Endodermal cell (in vitro differentiated cells): ENCODE results near the gene SFTPB. TPM values are rescaled to one million over a fixed set of nuclear protein-coding genes. Genes with fewer than 3 reads are reported as not detected.

Experiments used
- DNase-seq: peaks from one replicate; pipeline ENCODE4 v3.0.0-alpha.2; 2017
- H3K27ac ChIP-seq: 2 replicates; pipeline ENCODE4 v1.5.1; 2013; ENCODE audit warnings: mild to moderate bottlenecking, low read depth, low read length, moderate library complexity
- H3K27me3 ChIP-seq: 2 replicates; pipeline ENCODE4 v1.6.1; 2013; ENCODE audit warnings: mild to moderate bottlenecking, low read length, moderate library complexity; ENCODE audit not compliant: insufficient read depth, control insufficient read depth, poor library complexity, severe bottlenecking
- H3K36me3 ChIP-seq: 2 replicates; pipeline ENCODE4 v1.7.0; 2013; ENCODE audit warnings: mild to moderate bottlenecking, low read length, moderate library complexity; ENCODE audit not compliant: control insufficient read depth, insufficient read depth
- H3K4me1 ChIP-seq: one replicate; pipeline ENCODE4 v1.7.0; 2013; ENCODE audit warnings: low read length; ENCODE audit not compliant: control insufficient read depth, insufficient read depth
- H3K4me3 ChIP-seq: 2 replicates; pipeline ENCODE4 v1.5.1; 2013; ENCODE audit warnings: mild to moderate bottlenecking, low read length, moderate library complexity
- H3K9ac ChIP-seq: 2 replicates; pipeline ENCODE4 v1.6.1; 2013; ENCODE audit warnings: mild to moderate bottlenecking, low read length, moderate library complexity; ENCODE audit not compliant: poor library complexity, severe bottlenecking; ENCODE audit errors: extremely low read depth
- H3K9me3 ChIP-seq: 2 replicates; pipeline ENCODE4 v1.6.1; 2013; ENCODE audit warnings: mild to moderate bottlenecking, low read length, moderate library complexity; ENCODE audit not compliant: control insufficient read depth
- H3K27ac Mint-ChIP-seq: 2 replicates; pipeline ENCODE4 v1.8.0; 2020; ENCODE audit warnings: mixed read lengths
- H3K27me3 Mint-ChIP-seq: 2 replicates; pipeline ENCODE4 v1.8.0; 2021; ENCODE audit warnings: mild to moderate bottlenecking, mixed read lengths; ENCODE audit not compliant: insufficient read depth
- H3K36me3 Mint-ChIP-seq: 2 replicates; pipeline ENCODE4 v1.8.0; 2020; ENCODE audit warnings: low read depth, mixed read lengths
- H3K4me1 Mint-ChIP-seq: 2 replicates; pipeline ENCODE4 v1.8.0; 2020; ENCODE audit warnings: mixed read lengths
- H3K4me3 Mint-ChIP-seq: 2 replicates; pipeline ENCODE4 v1.8.0; 2020; ENCODE audit warnings: mild to moderate bottlenecking, moderate library complexity, mixed read lengths
- H3K9me3 Mint-ChIP-seq: 2 replicates; pipeline ENCODE4 v1.8.0; 2020; ENCODE audit warnings: mild to moderate bottlenecking, mixed read lengths
- CTCF ChIP-seq: fragments of 200-600 bp; sonication (generic); conservative IDR thresholded peaks from 2 replicates; pipeline ENCODE4 v1.5.0; 2021; ENCODE audit warnings: antibody characterized with exemption, mild to moderate bottlenecking
- WGBS, 2 experiments: methylation state at CpG; one replicate each; pipeline versions ENCODE4 v1.1.5 to v1.1.7; 2013; ENCODE audit warnings: missing lambda C conversion rate in 2 of 2, mixed read lengths in 1 of 2; ENCODE audit not compliant: insufficient coverage in 1 of 2, insufficient read length in 1 of 2; 5-methylcytosine and 5-hydroxymethylcytosine counted together
- total RNA-seq, 2 donors: library from RNA; stranded (reverse); fragmentation: NEBNext Ultra II Directional in 1 of 2; extraction: Animal tissue kit (Norgen Biotek cat#: 25700) in 1 of 2; gene quantifications; 2 replicates in 1 of 2; 3 replicates in 1 of 2; pipeline ENCODE4 v1.2.1, GENCODE V29; 2021

SFTPB gene
- total RNA-seq, 2 donors from 2014 or later, result not detected

- Mint-ChIP-seq H3K9me3 (no peaks in the 10 kb centered on the region), H3K36me3 (no peaks in the 10 kb centered on the region), H3K4me1 (peaks cover 11% of the 10 kb centered on the region), H3K27me3 (peaks cover 55% of the 10 kb centered on the region), H3K27ac (no peak overlapping the region), H3K4me3 (no peak overlapping the region)
- H3K27me3 ChIP-seq, result peaks cover 46% of the 10 kb centered on the region
- no peak overlapping the region for H3K9ac ChIP-seq
- no peaks in the 10 kb centered on the region for H3K36me3 ChIP-seq
- no peaks in the 10 kb centered on the region for H3K4me1 ChIP-seq
- no peak overlapping the region for H3K27ac ChIP-seq
- DNase-seq, result no peak
- H3K9me3 ChIP-seq, result no peaks in the 10 kb centered on the region
- H3K4me3 ChIP-seq, result no peak overlapping the region
- WGBS, 2 experiments, result 67% methylated on average over 1 to 2 of the region's 2 CpGs
- TF ChIP-seq CTCF, result no peak
These were observed 29.7 kb upstream of the SFTPB start for GRCh38 chr2:85697716-85698115.

GRCh38 chr2:85697096-85697495, 29.1 kb upstream of the SFTPB start:
- no peak overlapping the region for H3K9ac ChIP-seq
- no peaks in the 10 kb centered on the region for H3K9me3 ChIP-seq
- Mint-ChIP-seq H3K27me3 (peaks cover 61% of the 10 kb centered on the region), H3K4me1 (peaks cover 7% of the 10 kb centered on the region), H3K27ac (no peak overlapping the region), H3K9me3 (no peaks in the 10 kb centered on the region), H3K4me3 (no peak overlapping the region), H3K36me3 (no peaks in the 10 kb centered on the region)
- no peaks in the 10 kb centered on the region for H3K36me3 ChIP-seq
- H3K4me1 ChIP-seq, result no peaks in the 10 kb centered on the region
- no peak overlapping the region for H3K4me3 ChIP-seq
- no peak overlapping the region for H3K27ac ChIP-seq
- no peak for DNase-seq
- no peak for TF ChIP-seq CTCF
- 77% methylated on average over 3 of the region's 3 CpGs; no CpG with 5 or more reads in 1 of the 2 experiments for WGBS, 2 experiments
- H3K27me3 ChIP-seq, result peaks cover 48% of the 10 kb centered on the region

GRCh38 chr2:85695691-85696668, 28.0 kb upstream of the SFTPB start:
- H3K27ac Mint-ChIP-seq, result peak overlapping the region; percentile 39
- no peak for DNase-seq

More at GRCh38 chr2:85695691-85696668, 28.0 kb upstream of the SFTPB start:
- Mint-ChIP-seq H3K27me3 (peaks cover 61% of the 10 kb centered on the region), H3K9me3 (no peaks in the 10 kb centered on the region), H3K4me1 (peaks cover 5% of the 10 kb centered on the region), H3K36me3 (no peaks in the 10 kb centered on the region), H3K4me3 (no peak overlapping the region)
- Histone ChIP-seq H3K4me3 (no peak overlapping the region), H3K9me3 (no peaks in the 10 kb centered on the region), H3K27ac (no peak overlapping the region), H3K36me3 (no peaks in the 10 kb centered on the region), H3K4me1 (no peaks in the 10 kb centered on the region), H3K9ac (no peak overlapping the region), H3K27me3 (peaks cover 48% of the 10 kb centered on the region)
- 88 to 93% methylated on average over 9 to 12 of the region's 12 CpGs for WGBS, 2 experiments
- TF ChIP-seq CTCF, result no peak
